HCT116 (cell line): ENCODE data around the gene CCDC192. TPM values are rescaled to one million over a fixed set of nuclear protein-coding genes. Genes with fewer than 3 reads are reported as not detected.

Source experiments
- ATAC-seq: fragments of 200-7000 bp; cut with Tn5 transposase; 2 replicates; pipeline ENCODE4 v1.9.1; 2020; ENCODE audit warnings: mild to moderate bottlenecking, moderate library complexity
- BruUV-seq: library from RNA; stranded (reverse); fragments of 400-500 nt; replicated peaks from 2 replicates; lab custom pipeline; 2021; lab: Mats Ljungman, UMichigan
- CTCF ChIA-PET: fragments of 300-600 bp; sonication (Branson Sonifier 250); formaldehyde crosslinking; loops from one replicate; lab custom pipeline; 2021; ENCODE audit warnings: antibody characterized with exemption; lab: Charles Lee
- POLR2A ChIA-PET: fragments of 300-600, 350-600 bp; sonication (Branson Sonifier 250); formaldehyde crosslinking; loops from one replicate; lab custom pipeline; 2021; ENCODE audit warnings: antibody characterized with exemption; lab: Charles Lee
- RAD21 ChIA-PET, 2 experiments: fragments of 300-600 bp; sonication (Branson Sonifier 250); formaldehyde crosslinking; loops; one replicate each; lab custom pipeline; 2023; ENCODE audit warnings: low total read pairs in 2 of 2; ENCODE audit not compliant: uncharacterized antibody in 2 of 2, unreplicated experiment in 2 of 2, low non-redundant PET in 1 of 2; lab: Charles Lee
- DNase-seq: peaks from one replicate; pipeline ENCODE4 v3.0.0-alpha.2; 2010; ENCODE audit warnings: low read depth, low spot score
- H2AFZ ChIP-seq: fragments of 200-600 bp; shearing (Covaris generic), sonication (generic); 2 replicates; pipeline ENCODE4 v1.6.1; 2017; ENCODE audit warnings: low read depth, mixed run types, mixed read lengths, antibody characterized with exemption, low read length; ENCODE audit not compliant: poor library complexity, severe bottlenecking
- H3K27ac ChIP-seq: 2 replicates; pipeline ENCODE4 v1.5.1; 2012; ENCODE audit warnings: low read depth, low read length
- H3K27me3 ChIP-seq: fragments of 200-600 bp; sonication (generic); 2 replicates; pipeline ENCODE4 v1.6.1; 2016; ENCODE audit warnings: mixed run types, low read length, mixed read lengths; ENCODE audit not compliant: insufficient read depth
- H3K36me3 ChIP-seq, 2 experiments: fragments of 200-500 bp in 1 of 2; fragments of 200-600 bp in 1 of 2; sonication (Bioruptor generic) in 1 of 2; sonication (generic) in 1 of 2; 2 replicates each; pipeline versions ENCODE4 v1.5.1 to v1.6.1; 2014 to 2016; ENCODE audit warnings: low read length in 2 of 2, inconsistent platforms in 1 of 2, mixed read lengths in 1 of 2, mixed run types in 1 of 2; ENCODE audit not compliant: insufficient read depth in 2 of 2, control insufficient read depth in 1 of 2
- H3K4me1 ChIP-seq, 2 experiments: fragments of 200-600 bp in 1 of 2; sonication (generic) in 1 of 2; 2 replicates each; pipeline versions ENCODE4 v1.5.1 to v1.6.1; 2012 to 2017; ENCODE audit warnings: low read length in 2 of 2, inconsistent platforms in 1 of 2, mild to moderate bottlenecking in 1 of 2, mixed read lengths in 1 of 2, mixed run types in 1 of 2, moderate library complexity in 1 of 2; ENCODE audit not compliant: insufficient read depth in 2 of 2, control insufficient read depth in 1 of 2
- H3K4me2 ChIP-seq: fragments of 200-600 bp; sonication (generic); 2 replicates; pipeline ENCODE4 v1.6.1; 2017; ENCODE audit warnings: mixed run types, low read length, mixed read lengths
- H3K4me3 ChIP-seq, 2 experiments: fragments of 200-600 bp in 1 of 2; sonication (generic) in 1 of 2; replicated peaks in 1 of 2; 2 replicates each; pipeline ENCODE4 v1.5.1; 2011 to 2016; ENCODE audit warnings: low read length in 2 of 2, control low read depth in 1 of 2, low read depth in 1 of 2, mild to moderate bottlenecking in 1 of 2, mixed read lengths in 1 of 2, mixed run types in 1 of 2
- H3K79me2 ChIP-seq: fragments of 200-600 bp; sonication (generic); 2 replicates; pipeline ENCODE4 v1.6.1; 2017; ENCODE audit warnings: mild to moderate bottlenecking, mixed run types, low read length, moderate library complexity, mixed read lengths; ENCODE audit not compliant: insufficient read depth
- H3K9ac ChIP-seq: fragments of 200-600 bp; sonication (generic); 2 replicates; pipeline ENCODE4 v1.6.1; 2016; ENCODE audit warnings: low read length, mixed read lengths
- H3K9me2 ChIP-seq: fragments of 200-600 bp; sonication (generic), shearing (Covaris generic); 2 replicates; pipeline ENCODE4 v1.6.1; 2017; ENCODE audit warnings: mixed run types, mild to moderate bottlenecking, moderate library complexity; ENCODE audit not compliant: insufficient read depth
- H3K9me3 ChIP-seq, 2 experiments: fragments of 200-500 bp in 1 of 2; fragments of 200-600 bp in 1 of 2; sonication (Bioruptor generic) in 1 of 2; sonication (generic) in 1 of 2; 2 replicates each; pipeline ENCODE4 v1.6.1; 2014 to 2017; ENCODE audit warnings: low read length in 2 of 2, mixed read lengths in 2 of 2, inconsistent platforms in 1 of 2, low read depth in 1 of 2, mild to moderate bottlenecking in 1 of 2, mixed run types in 1 of 2, moderate library complexity in 1 of 2; ENCODE audit not compliant: control insufficient read depth in 1 of 2, insufficient read depth in 1 of 2
- H4K20me1 ChIP-seq: fragments of 200-600 bp; sonication (generic), shearing (Covaris generic); 2 replicates; pipeline ENCODE4 v1.6.1; 2017; ENCODE audit warnings: mixed run types, mild to moderate bottlenecking, moderate library complexity; ENCODE audit not compliant: insufficient read depth
- EGR1 ChIP-seq: IDR thresholded peaks from 2 replicates; pipeline ENCODE4 v1.6.1; 2012; ENCODE audit warnings: low read depth
- ELF1 ChIP-seq: IDR thresholded peaks from 2 replicates; pipeline ENCODE4 v1.6.1; 2012; ENCODE audit warnings: low read depth, borderline replicate concordance
- EZH2phosphoT487 ChIP-seq: fragments of 200-600 bp; IDR thresholded peaks from 2 replicates; pipeline ENCODE4 v1.6.1; 2018; ENCODE audit warnings: antibody characterized with exemption, borderline replicate concordance
- FOSL1 ChIP-seq: IDR thresholded peaks from 2 replicates; pipeline ENCODE4 v1.6.1; 2012; ENCODE audit warnings: low read depth
- MAX ChIP-seq: IDR thresholded peaks from 2 replicates; pipeline ENCODE4 v1.6.1; 2012
- POLR2A ChIP-seq: IDR thresholded peaks from 2 replicates; pipeline ENCODE4 v1.7.0; 2011; ENCODE audit warnings: borderline replicate concordance; ENCODE audit not compliant: insufficient read depth, insufficient read length; ENCODE audit errors: extremely low read depth
- SIN3A ChIP-seq: IDR thresholded peaks from 2 replicates; pipeline ENCODE4 v1.6.1; 2012; ENCODE audit warnings: low read depth
- SRF ChIP-seq: IDR thresholded peaks from 2 replicates; pipeline ENCODE4 v1.6.1; 2012; ENCODE audit warnings: low read depth
- ZBTB33 ChIP-seq: IDR thresholded peaks from 2 replicates; pipeline ENCODE4 v1.6.1; 2011; ENCODE audit warnings: mild to moderate bottlenecking, low read length, moderate library complexity; ENCODE audit not compliant: insufficient replicate concordance; ENCODE audit errors: extremely low read depth
- ZNF274 ChIP-seq: fragments of 200-500 bp; sonication (Bioruptor generic); IDR thresholded peaks from 2 replicates; pipeline ENCODE4 v1.6.1; 2014; ENCODE audit warnings: mild to moderate bottlenecking, low read depth, low read length, inconsistent platforms
- intact Hi-C: fragments of 100-400 bp; cut with micrococcal nuclease; formaldehyde crosslinking; loops from 2 replicates; pipeline ENCODE4 v1.10.0; 2022
- total RNA-seq: library from RNA; stranded (reverse); gene quantifications from one replicate; pipeline ENCODE4 v1.2.1, GENCODE V29; 2021; ENCODE audit not compliant: unreplicated experiment
- TF ChIP-seq, protein P1 (sequence below): IDR thresholded peaks from 2 replicates; pipeline ENCODE4 v1.6.1; 2012
- TF ChIP-seq, protein P2 (sequence below), 3 experiments: fragments of 200-600 bp in 1 of 3; sonication (generic) in 1 of 3; IDR thresholded peaks in 2 of 3; conservative IDR thresholded peaks in 1 of 3; 2 replicates each; pipeline ENCODE4 v1.5.1; 2012 to 2017; ENCODE audit warnings: low read depth in 2 of 3, low read length in 2 of 3, antibody characterized with exemption in 1 of 3, borderline replicate concordance in 1 of 3, control low read depth in 1 of 3, mild to moderate bottlenecking in 1 of 3, mixed read lengths in 1 of 3, mixed run types in 1 of 3, moderate library complexity in 1 of 3; ENCODE audit not compliant: insufficient read depth in 1 of 3

Gene CCDC192
- total RNA-seq, 1 experiment from 2014 or later = not detected

DNA sequence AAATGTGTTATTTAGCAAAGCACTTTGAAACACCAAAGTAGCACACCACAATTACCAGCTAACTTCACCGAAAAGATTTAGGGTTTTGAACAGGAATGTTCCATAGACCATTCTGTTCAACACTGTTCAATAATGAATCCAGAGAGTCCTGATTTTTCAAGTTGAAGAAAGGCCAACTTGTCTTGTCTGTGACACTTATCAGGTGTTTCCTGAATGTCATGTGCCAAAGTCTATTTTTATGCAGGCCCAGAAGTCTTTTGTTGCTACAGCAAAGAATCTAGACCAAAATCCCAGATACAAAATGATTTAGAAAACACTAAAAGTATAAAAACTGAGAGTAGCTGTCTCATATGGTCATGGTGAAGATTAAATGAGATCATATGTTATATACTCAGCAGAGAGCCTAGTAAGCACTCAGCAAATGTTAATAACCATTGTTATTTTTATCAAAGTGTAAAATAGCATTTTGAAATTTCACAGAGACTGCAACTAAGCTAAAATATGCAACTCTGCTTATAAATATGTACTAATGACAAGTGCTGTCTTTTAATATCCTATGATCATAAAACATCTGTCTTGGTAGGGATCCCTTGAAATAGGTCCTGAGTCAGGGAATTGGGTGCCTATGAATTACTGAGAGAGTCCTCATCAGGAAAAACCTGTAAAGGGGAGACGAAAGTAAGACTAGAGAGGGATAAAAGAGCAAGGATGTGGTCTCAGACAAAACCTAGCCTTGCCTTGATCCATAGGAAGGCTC, 258.0 kb downstream of the CCDC192 start:
- no TSS peak for BruUV-seq
- Histone ChIP-seq H2AFZ (no peak overlapping the region), H3K4me2 (no peak overlapping the region), H3K4me1 (peaks cover 22 to 27% of the 10 kb centered on the region in 2 experiments), H3K9me3 (no peaks in the 10 kb centered on the region), H3K9me2 (no peaks in the 10 kb centered on the region; the same call in 1 of the 2 replicates), H3K36me3 (no peaks in the 10 kb centered on the region), H4K20me1 (no peaks in the 10 kb centered on the region), H3K79me2 (no peaks in the 10 kb centered on the region), H3K27me3 (no peaks in the 10 kb centered on the region), H3K9ac (no peak overlapping the region), H3K4me3 (no peak overlapping the region), H3K27ac (no peak overlapping the region)
- ATAC-seq (no peak), DNase-seq (no peak)
- CTCF ChIA-PET = no interaction called here
- POLR2A ChIA-PET = no interaction called here
- RAD21 ChIA-PET = no interaction called here
- intact Hi-C loops = no loop called here
- TF ChIP-seq ZNF274 (no peak), POLR2A (no peak), EGR1 (no peak), MAX (no peak), ELF1 (no peak), EZH2phosphoT487 (no peak), FOSL1 (no peak), SIN3A (no peak), SRF (no peak), ZBTB33 (no peak)
- TF ChIP-seq, protein P1, sequence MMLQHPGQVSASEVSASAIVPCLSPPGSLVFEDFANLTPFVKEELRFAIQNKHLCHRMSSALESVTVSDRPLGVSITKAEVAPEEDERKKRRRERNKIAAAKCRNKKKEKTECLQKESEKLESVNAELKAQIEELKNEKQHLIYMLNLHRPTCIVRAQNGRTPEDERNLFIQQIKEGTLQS = no peak
- TF ChIP-seq, protein P2, sequence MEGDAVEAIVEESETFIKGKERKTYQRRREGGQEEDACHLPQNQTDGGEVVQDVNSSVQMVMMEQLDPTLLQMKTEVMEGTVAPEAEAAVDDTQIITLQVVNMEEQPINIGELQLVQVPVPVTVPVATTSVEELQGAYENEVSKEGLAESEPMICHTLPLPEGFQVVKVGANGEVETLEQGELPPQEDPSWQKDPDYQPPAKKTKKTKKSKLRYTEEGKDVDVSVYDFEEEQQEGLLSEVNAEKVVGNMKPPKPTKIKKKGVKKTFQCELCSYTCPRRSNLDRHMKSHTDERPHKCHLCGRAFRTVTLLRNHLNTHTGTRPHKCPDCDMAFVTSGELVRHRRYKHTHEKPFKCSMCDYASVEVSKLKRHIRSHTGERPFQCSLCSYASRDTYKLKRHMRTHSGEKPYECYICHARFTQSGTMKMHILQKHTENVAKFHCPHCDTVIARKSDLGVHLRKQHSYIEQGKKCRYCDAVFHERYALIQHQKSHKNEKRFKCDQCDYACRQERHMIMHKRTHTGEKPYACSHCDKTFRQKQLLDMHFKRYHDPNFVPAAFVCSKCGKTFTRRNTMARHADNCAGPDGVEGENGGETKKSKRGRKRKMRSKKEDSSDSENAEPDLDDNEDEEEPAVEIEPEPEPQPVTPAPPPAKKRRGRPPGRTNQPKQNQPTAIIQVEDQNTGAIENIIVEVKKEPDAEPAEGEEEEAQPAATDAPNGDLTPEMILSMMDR (IDR thresholded peaks at IDR 0.05 in 2 of 3, conservative IDR thresholded peaks at IDR 0.05 in 1 of 3; ENCODE audit: borderline replicate concordance in 1 of 3, insufficient read depth in 1 of 3, low read depth in 2 of 3, low read length in 2 of 3) = no peak
